ENCODE data around the gene JOSD1.
A peak's percentile ranks its signal among the peaks of the same experiment; 100 is the strongest.
"Not testable (repeated sequence)": the region's sequence is repeated elsewhere in the genome, so short reads cannot be mapped to it uniquely, and the experiment has no call there.

JOSD1 gene

DNA sequence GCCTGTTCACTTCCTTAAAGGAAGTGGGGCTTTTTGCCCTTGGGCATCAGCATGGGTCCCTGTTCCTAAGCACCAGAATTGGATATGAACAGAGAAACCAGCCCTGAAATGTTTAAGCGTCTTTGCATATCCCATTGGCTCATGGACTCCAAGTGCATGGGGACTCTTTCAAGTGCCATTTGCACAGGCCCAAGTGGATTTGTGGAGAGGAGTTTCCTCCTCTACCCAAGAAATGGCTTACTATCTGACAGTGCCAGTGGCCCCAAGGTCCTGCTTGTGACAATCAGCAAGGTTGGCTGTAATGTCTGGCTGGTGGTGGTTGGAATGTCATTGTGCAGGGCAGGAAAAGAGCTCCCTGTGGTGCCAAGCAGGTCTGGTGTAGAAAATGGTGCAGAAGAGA, 15.0 kb downstream of the JOSD1 start:
- DNase-seq (ENCODE audit: low read depth in 2 of 2) = no peak

DNA sequence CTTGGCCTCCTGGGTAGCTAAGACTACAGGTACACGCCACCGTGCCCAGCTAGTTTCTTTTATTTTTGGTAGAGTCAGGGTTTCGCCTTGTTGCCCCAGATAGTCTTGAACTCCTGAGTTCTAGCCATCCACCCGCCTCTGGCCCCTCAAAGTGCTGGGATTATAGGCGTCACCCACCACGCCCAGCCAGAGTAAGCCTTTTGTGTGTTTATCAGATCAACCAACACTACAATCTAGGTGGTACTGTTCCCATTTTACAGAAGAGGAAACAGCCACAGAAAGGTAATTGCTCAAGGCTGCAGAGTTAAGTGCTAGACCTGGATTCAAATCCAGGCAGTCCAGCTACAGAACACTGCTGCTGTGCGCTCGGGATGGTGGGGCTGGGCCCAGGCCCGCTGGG, 15.8 kb downstream of the JOSD1 start:
- DNase-seq (ENCODE audit: low read depth in 2 of 2) = no peak

DNA sequence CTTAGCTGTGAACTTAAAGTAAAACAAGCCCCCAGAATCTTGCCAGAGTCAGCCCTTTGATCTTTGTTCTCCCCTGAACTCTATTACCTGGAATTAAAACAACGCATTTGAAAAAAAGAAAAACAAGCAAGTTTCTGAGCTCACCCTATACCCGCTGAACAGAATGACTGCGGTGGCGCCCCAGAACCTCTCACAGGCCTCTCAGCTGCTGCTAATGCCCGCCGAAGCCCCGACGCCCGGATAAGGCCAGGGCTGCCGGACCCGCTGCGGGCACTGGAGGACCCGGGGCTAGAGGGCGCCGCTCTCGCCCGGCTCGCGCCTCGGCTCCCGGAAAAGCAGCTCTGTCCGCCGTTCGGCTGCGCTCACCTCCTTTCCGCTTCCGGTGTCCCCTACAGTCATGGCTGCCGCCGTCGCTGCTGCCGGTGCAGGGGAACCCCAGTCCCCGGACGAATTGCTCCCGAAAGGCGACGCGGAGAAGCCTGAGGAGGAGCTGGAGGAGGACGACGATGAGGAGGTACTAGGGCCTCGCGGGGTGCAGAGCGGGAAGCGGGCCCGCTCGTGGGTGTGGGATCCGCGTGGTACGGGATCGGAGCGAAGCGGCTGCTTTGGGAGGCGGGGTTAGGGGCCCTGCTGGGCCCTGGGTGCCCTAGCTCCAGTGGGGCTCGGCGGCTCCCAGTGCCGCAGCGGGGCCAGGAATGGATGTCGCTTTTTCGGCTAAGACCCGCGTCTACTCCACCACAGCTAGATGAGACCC, 19.0 kb downstream of the JOSD1 start, which contains the start of gene TOMM22:
Gene TOMM22, plus strand, starts transcription at position 376 of the 754 bp plus-strand sequence. Its CDS starts 22 bp downstream, at position 398.
- peak; percentile 79 to 82 for DNase-seq (ENCODE audit: low read depth in 2 of 2)

GRCh38 chr22:38675833-38676232, 24.9 kb downstream of the JOSD1 start:
- DNase-seq (ENCODE audit: low read depth in 2 of 2) = no peak

DNA sequence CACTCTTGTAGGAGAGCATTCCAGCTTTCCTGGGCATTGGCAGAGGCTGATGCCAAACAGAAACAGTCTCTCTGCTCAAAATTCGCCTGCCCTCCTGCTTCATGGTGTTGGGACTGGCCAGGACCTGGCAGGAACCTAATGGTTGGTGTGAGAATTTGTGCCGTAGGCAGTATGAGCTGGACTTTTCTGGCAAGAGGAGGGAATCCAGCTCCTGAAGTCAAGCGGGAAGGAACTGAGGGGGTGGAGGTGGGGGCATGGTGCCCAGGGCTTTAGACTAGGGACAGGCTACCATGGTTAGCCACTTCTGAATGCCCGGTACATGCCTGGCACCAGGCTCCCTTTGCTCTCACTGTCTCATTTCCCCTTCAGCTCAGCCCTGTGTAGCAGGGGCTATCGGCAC, 25.9 kb downstream of the JOSD1 start:
- no peak for DNase-seq (ENCODE audit: low read depth in 2 of 2)

GRCh38 chr22:38657045-38657909, 43.5 kb downstream of the JOSD1 start:
- peak; percentile 24 to 34 for DNase-seq (ENCODE audit: low read depth in 2 of 2)

GRCh38 chr22:38656256-38657044, 44.3 kb downstream of the JOSD1 start, which contains the start of the genes CBY1 and FAM227A:
Gene CBY1, plus strand, starts transcription at chr22:38656638. Its CDS starts 11,417 bp downstream, at chr22:38668055.
Gene FAM227A, minus strand, starts transcription at chr22:38656392. Its CDS starts 6,224 bp downstream, at chr22:38650168.
- peak; percentile 72 to 77 for DNase-seq (ENCODE audit: low read depth in 2 of 2)

GRCh38 chr22:38655519-38656255, 45.1 kb downstream of the JOSD1 start:
- no peak for DNase-seq (ENCODE audit: low read depth in 2 of 2)

- DNase-seq (ENCODE audit: low read depth in 2 of 2) = no peak
Observed at GRCh38 chr22:38653741-38654140, 47.0 kb downstream of the JOSD1 start.

DNA sequence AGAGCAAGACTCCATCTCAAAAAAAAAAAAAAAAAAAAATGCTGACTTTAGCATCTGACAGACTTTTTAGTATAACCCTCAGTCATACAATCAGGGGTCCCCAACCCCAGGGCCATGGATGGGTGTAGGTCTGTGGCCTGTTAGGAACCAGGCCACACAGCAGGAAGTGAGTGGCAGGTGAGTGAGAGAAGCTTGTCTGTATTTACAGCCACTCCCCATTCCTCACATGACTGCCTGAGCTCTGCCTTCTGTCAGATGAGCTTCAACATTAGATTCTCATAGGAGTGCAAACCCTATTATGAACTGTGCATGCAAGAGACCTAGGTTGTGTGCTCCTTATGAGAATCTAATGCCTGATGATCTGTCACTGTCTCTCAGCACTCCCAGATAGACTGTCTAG, 47.9 kb downstream of the JOSD1 start:
- DNase-seq (ENCODE audit: low read depth in 2 of 2) = no peak

DNA sequence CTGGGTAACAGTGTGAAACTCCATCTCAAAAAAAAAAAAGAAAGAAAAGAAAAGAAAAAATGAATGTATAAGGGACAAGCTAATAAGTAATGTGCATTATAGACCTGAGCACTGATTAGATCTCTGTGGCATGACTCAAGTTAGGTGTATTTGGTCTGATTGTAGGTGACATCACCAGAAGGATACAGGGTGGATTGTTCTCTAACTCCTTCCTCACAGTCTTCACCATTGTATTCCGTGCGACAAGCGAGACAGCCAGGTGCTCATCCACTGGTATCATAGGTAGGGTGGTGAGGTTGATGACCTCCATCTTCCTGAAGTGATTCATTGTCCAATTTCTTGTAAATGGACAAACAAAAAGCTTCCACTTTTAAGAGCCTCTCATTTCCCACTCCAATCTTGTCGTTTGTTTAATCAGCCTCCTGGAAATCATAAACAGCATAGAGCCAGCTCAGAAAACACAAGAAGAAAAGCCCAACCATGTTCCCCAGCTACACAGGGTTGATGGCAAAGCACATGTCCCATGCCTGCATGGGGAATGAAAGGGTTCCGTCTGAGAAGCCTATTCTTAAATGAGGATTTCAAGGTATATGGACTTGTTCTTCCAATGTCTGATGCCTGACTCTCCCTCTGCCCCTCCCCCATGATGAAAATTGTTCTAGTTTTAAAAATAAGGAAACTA, 50.8 kb downstream of the JOSD1 start:
- DNase-seq (ENCODE audit: low read depth in 2 of 2) = no peak

- DNase-seq (ENCODE audit: low read depth in 2 of 2) = no peak
Observed at GRCh38 chr22:38645430-38645829, 55.3 kb downstream of the JOSD1 start.

- DNase-seq (ENCODE audit: low read depth in 2 of 2) = not testable (repeated sequence)
Observed at GRCh38 chr22:38644245-38644644, 56.5 kb downstream of the JOSD1 start.

- no peak for DNase-seq (ENCODE audit: low read depth in 2 of 2)
Observed at GRCh38 chr22:38641476-38642040, 59.2 kb downstream of the JOSD1 start.

DNA sequence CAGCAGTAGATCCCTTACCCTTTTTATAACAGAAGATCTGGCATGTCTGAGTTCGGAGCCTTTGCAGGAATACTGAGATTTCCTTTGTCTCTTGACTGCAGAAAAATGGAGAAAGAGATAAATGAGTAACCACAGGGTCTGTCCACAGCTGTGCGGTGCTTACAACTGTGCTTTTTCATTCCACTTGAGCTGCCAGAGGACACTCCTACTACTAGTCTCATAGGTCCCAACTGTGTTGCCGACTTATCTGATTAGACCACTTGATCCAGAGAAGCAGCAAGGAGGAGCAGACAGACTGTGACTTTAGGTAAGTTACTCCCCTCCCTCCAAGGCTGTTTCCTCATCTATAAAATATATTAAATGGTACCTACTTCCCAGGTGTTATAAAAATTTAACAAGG, 62.0 kb downstream of the JOSD1 start:
- DNase-seq (ENCODE audit: low read depth in 2 of 2) = no peak

GRCh38 chr22:38638216-38638615, 62.5 kb downstream of the JOSD1 start:
- DNase-seq (ENCODE audit: low read depth in 2 of 2) = no peak
